HCT116 (cell line): ENCODE data around the gene CAPRIN2. TPM values are rescaled to one million over a fixed set of nuclear protein-coding genes. Genes with fewer than 3 reads are reported as not detected.

Experiments
- ATAC-seq: fragments of 200-7000 bp; cut with Tn5 transposase; 2 replicates; pipeline ENCODE4 v1.9.1; 2020; ENCODE audit warnings: mild to moderate bottlenecking, moderate library complexity
- BruUV-seq: library from RNA; stranded (reverse); fragments of 400-500 nt; replicated peaks from 2 replicates; lab custom pipeline; 2021; lab: Mats Ljungman, UMichigan
- CTCF ChIA-PET: fragments of 300-600 bp; sonication (Branson Sonifier 250); formaldehyde crosslinking; loops from one replicate; lab custom pipeline; 2021; ENCODE audit warnings: antibody characterized with exemption; lab: Charles Lee
- POLR2A ChIA-PET: fragments of 300-600, 350-600 bp; sonication (Branson Sonifier 250); formaldehyde crosslinking; loops from one replicate; lab custom pipeline; 2021; ENCODE audit warnings: antibody characterized with exemption; lab: Charles Lee
- RAD21 ChIA-PET, 2 experiments: fragments of 300-600 bp; sonication (Branson Sonifier 250); formaldehyde crosslinking; loops; one replicate each; lab custom pipeline; 2023; ENCODE audit warnings: low total read pairs in 2 of 2; ENCODE audit not compliant: uncharacterized antibody in 2 of 2, unreplicated experiment in 2 of 2, low non-redundant PET in 1 of 2; lab: Charles Lee
- DNase-seq: peaks from one replicate; pipeline ENCODE4 v3.0.0-alpha.2; 2010; ENCODE audit warnings: low read depth, low spot score
- H2AFZ ChIP-seq: fragments of 200-600 bp; shearing (Covaris generic), sonication (generic); 2 replicates; pipeline ENCODE4 v1.6.1; 2017; ENCODE audit warnings: low read depth, mixed run types, mixed read lengths, antibody characterized with exemption, low read length; ENCODE audit not compliant: poor library complexity, severe bottlenecking
- H3K27ac ChIP-seq: 2 replicates; pipeline ENCODE4 v1.5.1; 2012; ENCODE audit warnings: low read depth, low read length
- H3K27me3 ChIP-seq: fragments of 200-600 bp; sonication (generic); 2 replicates; pipeline ENCODE4 v1.6.1; 2016; ENCODE audit warnings: mixed run types, low read length, mixed read lengths; ENCODE audit not compliant: insufficient read depth
- H3K36me3 ChIP-seq, 2 experiments: fragments of 200-500 bp in 1 of 2; fragments of 200-600 bp in 1 of 2; sonication (Bioruptor generic) in 1 of 2; sonication (generic) in 1 of 2; 2 replicates each; pipeline versions ENCODE4 v1.5.1 to v1.6.1; 2014 to 2016; ENCODE audit warnings: low read length in 2 of 2, inconsistent platforms in 1 of 2, mixed read lengths in 1 of 2, mixed run types in 1 of 2; ENCODE audit not compliant: insufficient read depth in 2 of 2, control insufficient read depth in 1 of 2
- H3K4me1 ChIP-seq, 2 experiments: fragments of 200-600 bp in 1 of 2; sonication (generic) in 1 of 2; 2 replicates each; pipeline versions ENCODE4 v1.5.1 to v1.6.1; 2012 to 2017; ENCODE audit warnings: low read length in 2 of 2, inconsistent platforms in 1 of 2, mild to moderate bottlenecking in 1 of 2, mixed read lengths in 1 of 2, mixed run types in 1 of 2, moderate library complexity in 1 of 2; ENCODE audit not compliant: insufficient read depth in 2 of 2, control insufficient read depth in 1 of 2
- H3K4me2 ChIP-seq: fragments of 200-600 bp; sonication (generic); 2 replicates; pipeline ENCODE4 v1.6.1; 2017; ENCODE audit warnings: mixed run types, low read length, mixed read lengths
- H3K4me3 ChIP-seq, 2 experiments: fragments of 200-600 bp in 1 of 2; sonication (generic) in 1 of 2; replicated peaks in 1 of 2; 2 replicates each; pipeline ENCODE4 v1.5.1; 2011 to 2016; ENCODE audit warnings: low read length in 2 of 2, control low read depth in 1 of 2, low read depth in 1 of 2, mild to moderate bottlenecking in 1 of 2, mixed read lengths in 1 of 2, mixed run types in 1 of 2
- H3K79me2 ChIP-seq: fragments of 200-600 bp; sonication (generic); 2 replicates; pipeline ENCODE4 v1.6.1; 2017; ENCODE audit warnings: mild to moderate bottlenecking, mixed run types, low read length, moderate library complexity, mixed read lengths; ENCODE audit not compliant: insufficient read depth
- H3K9ac ChIP-seq: fragments of 200-600 bp; sonication (generic); 2 replicates; pipeline ENCODE4 v1.6.1; 2016; ENCODE audit warnings: low read length, mixed read lengths
- H3K9me2 ChIP-seq: fragments of 200-600 bp; sonication (generic), shearing (Covaris generic); 2 replicates; pipeline ENCODE4 v1.6.1; 2017; ENCODE audit warnings: mixed run types, mild to moderate bottlenecking, moderate library complexity; ENCODE audit not compliant: insufficient read depth
- H3K9me3 ChIP-seq, 2 experiments: fragments of 200-500 bp in 1 of 2; fragments of 200-600 bp in 1 of 2; sonication (Bioruptor generic) in 1 of 2; sonication (generic) in 1 of 2; 2 replicates each; pipeline ENCODE4 v1.6.1; 2014 to 2017; ENCODE audit warnings: low read length in 2 of 2, mixed read lengths in 2 of 2, inconsistent platforms in 1 of 2, low read depth in 1 of 2, mild to moderate bottlenecking in 1 of 2, mixed run types in 1 of 2, moderate library complexity in 1 of 2; ENCODE audit not compliant: control insufficient read depth in 1 of 2, insufficient read depth in 1 of 2
- H4K20me1 ChIP-seq: fragments of 200-600 bp; sonication (generic), shearing (Covaris generic); 2 replicates; pipeline ENCODE4 v1.6.1; 2017; ENCODE audit warnings: mixed run types, mild to moderate bottlenecking, moderate library complexity; ENCODE audit not compliant: insufficient read depth
- ATF3 ChIP-seq: IDR thresholded peaks from 2 replicates; pipeline ENCODE4 v1.6.1; 2012
- CBX3 ChIP-seq: IDR thresholded peaks from 2 replicates; pipeline ENCODE4 v1.6.1; 2012; ENCODE audit warnings: low read depth
- CEBPB ChIP-seq: IDR thresholded peaks from 2 replicates; pipeline ENCODE4 v1.6.1; 2012; ENCODE audit warnings: low read depth
- EGR1 ChIP-seq: IDR thresholded peaks from 2 replicates; pipeline ENCODE4 v1.6.1; 2012; ENCODE audit warnings: low read depth
- ELF1 ChIP-seq: IDR thresholded peaks from 2 replicates; pipeline ENCODE4 v1.6.1; 2012; ENCODE audit warnings: low read depth, borderline replicate concordance
- EZH2 ChIP-seq: fragments of 200-600 bp; sonication (generic); IDR thresholded peaks from 2 replicates; pipeline ENCODE4 v1.6.1; 2017; ENCODE audit warnings: antibody characterized with exemption, mixed run types
- FOSL1 ChIP-seq: IDR thresholded peaks from 2 replicates; pipeline ENCODE4 v1.6.1; 2012; ENCODE audit warnings: low read depth
- JUND ChIP-seq: IDR thresholded peaks from 2 replicates; pipeline ENCODE4 v1.6.1; 2012
- POLR2A ChIP-seq: IDR thresholded peaks from 2 replicates; pipeline ENCODE4 v1.7.0; 2011; ENCODE audit warnings: borderline replicate concordance; ENCODE audit not compliant: insufficient read depth, insufficient read length; ENCODE audit errors: extremely low read depth
- POLR2AphosphoS5 ChIP-seq: IDR thresholded peaks from 2 replicates; pipeline ENCODE4 v1.6.1; 2011; ENCODE audit warnings: mild to moderate bottlenecking, low read depth, low read length, moderate library complexity
- TCF7L2 ChIP-seq: IDR thresholded peaks from 2 replicates; pipeline ENCODE4 v1.7.0; 2011; ENCODE audit warnings: borderline replicate concordance, inconsistent platforms; ENCODE audit not compliant: insufficient read depth, insufficient read length; ENCODE audit errors: extremely low read depth
- YY1 ChIP-seq: IDR thresholded peaks from 2 replicates; pipeline ENCODE4 v1.6.1; 2011; ENCODE audit warnings: low read length, low read depth, moderate library complexity, mild to moderate bottlenecking; ENCODE audit not compliant: insufficient replicate concordance; ENCODE audit errors: extremely low read depth
- ZNF274 ChIP-seq: fragments of 200-500 bp; sonication (Bioruptor generic); IDR thresholded peaks from 2 replicates; pipeline ENCODE4 v1.6.1; 2014; ENCODE audit warnings: mild to moderate bottlenecking, low read depth, low read length, inconsistent platforms
- intact Hi-C: fragments of 100-400 bp; cut with micrococcal nuclease; formaldehyde crosslinking; loops from 2 replicates; pipeline ENCODE4 v1.10.0; 2022
- total RNA-seq: library from RNA; stranded (reverse); gene quantifications from one replicate; pipeline ENCODE4 v1.2.1, GENCODE V29; 2021; ENCODE audit not compliant: unreplicated experiment
- TF ChIP-seq, protein P1 (sequence below): IDR thresholded peaks from 2 replicates; pipeline ENCODE4 v1.6.1; 2012
- TF ChIP-seq, protein P2 (sequence below): IDR thresholded peaks from 2 replicates; pipeline ENCODE4 v1.6.1; 2011; ENCODE audit warnings: mild to moderate bottlenecking, low read length, moderate library complexity; ENCODE audit not compliant: insufficient replicate concordance; ENCODE audit errors: extremely low read depth

CAPRIN2 gene
- total RNA-seq, 1 experiment from 2014 or later = 30.8 TPM

DNA sequence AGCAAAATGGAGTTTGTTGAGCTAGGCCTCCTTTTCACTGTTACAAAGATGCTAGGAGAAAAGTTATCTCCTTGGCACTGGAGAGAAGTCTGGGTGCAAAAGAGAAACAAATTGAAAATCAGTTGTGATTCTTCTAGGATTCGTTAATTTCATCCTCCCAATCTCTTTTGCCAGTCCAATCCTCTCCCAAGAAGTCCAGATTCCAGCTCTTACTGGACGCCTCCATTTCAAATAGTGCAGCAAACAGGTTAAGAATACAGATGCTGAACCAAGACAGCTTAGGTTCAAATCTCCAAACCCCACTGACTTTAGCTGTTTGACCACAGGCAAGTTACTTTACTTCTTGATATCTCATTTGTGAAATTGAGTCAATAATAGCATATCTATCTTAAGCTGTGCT, 34.0 kb upstream of the CAPRIN2 start:
- Histone ChIP-seq H3K4me1 (peaks cover 17 to 27% of the 10 kb centered on the region in 2 experiments), H3K4me3 (no peak overlapping the region), H2AFZ (no peak overlapping the region), H3K9me3 (no peaks in the 10 kb centered on the region), H3K4me2 (no peak overlapping the region), H3K27me3 (no peaks in the 10 kb centered on the region), H3K27ac (no peak overlapping the region), H3K9me2 (no peaks in the 10 kb centered on the region), H3K36me3 (no peaks in the 10 kb centered on the region), H4K20me1 (no peaks in the 10 kb centered on the region), H3K79me2 (no peaks in the 10 kb centered on the region), H3K9ac (no peak overlapping the region)
- CTCF ChIA-PET = no interaction called here
- no peak for TF ChIP-seq ZNF274
- TF ChIP-seq CEBPB = no peak
- TF ChIP-seq FOSL1 = no peak
- TF ChIP-seq EGR1 = no peak
- TF ChIP-seq, protein P1, sequence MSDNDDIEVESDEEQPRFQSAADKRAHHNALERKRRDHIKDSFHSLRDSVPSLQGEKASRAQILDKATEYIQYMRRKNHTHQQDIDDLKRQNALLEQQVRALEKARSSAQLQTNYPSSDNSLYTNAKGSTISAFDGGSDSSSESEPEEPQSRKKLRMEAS = no peak
- TF ChIP-seq JUND = no peak
- TF ChIP-seq EZH2 = no peak
- intact Hi-C loops = no loop called here
- ATAC-seq = no peak
- no TSS peak for BruUV-seq
- POLR2A ChIA-PET = interaction anchor here (1.3 kb wide), 1 partner anchor 8 kb away, joined by 3 read pairs; no protein-coding TSS in a partner anchor
- no peak for DNase-seq
- RAD21 ChIA-PET = interaction anchor here in 1 of 2 experiments (0.6 kb wide), 1 partner anchor 749 kb away, joined by 3 read pairs; no protein-coding TSS in a partner anchor

DNA sequence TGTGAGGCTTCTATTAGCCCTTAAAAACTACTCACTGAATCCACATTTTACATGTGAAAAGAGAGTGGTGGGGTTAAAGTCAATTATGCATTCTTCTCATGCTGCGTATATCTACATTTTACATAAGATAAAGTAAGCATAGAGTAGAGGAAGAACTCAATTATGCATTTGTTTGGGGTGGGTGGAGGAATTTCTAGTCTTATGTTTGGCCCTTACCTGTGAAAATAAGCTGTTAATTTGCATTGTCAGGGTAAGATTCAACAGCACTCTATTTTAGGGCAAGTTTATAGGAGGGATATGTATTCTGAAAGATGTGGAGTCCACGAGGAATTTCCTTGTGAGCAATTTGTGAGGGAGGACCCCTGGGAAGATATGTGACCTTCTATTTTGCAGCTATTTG, 30.9 kb upstream of the CAPRIN2 start:
- Histone ChIP-seq H3K4me3 (no peak overlapping the region), H3K27me3 (no peaks in the 10 kb centered on the region), H2AFZ (no peak overlapping the region), H3K9me3 (no peaks in the 10 kb centered on the region), H3K36me3 (no peaks in the 10 kb centered on the region), H3K79me2 (no peaks in the 10 kb centered on the region), H3K9me2 (no peaks in the 10 kb centered on the region), H3K4me1 (no peaks in the 10 kb centered on the region), H4K20me1 (no peaks in the 10 kb centered on the region), H3K4me2 (no peak overlapping the region), H3K9ac (no peak overlapping the region), H3K27ac (no peak overlapping the region)
- BruUV-seq = no TSS peak
- ChIA-PET CTCF (no interaction called here), RAD21 (no interaction called here), POLR2A (no interaction called here)
- ATAC-seq (no peak), DNase-seq (no peak)
- intact Hi-C loops = no loop called here
- no peak for TF ChIP-seq ZNF274
- TF ChIP-seq, protein P1 = no peak
- no peak for TF ChIP-seq FOSL1
- no peak for TF ChIP-seq POLR2AphosphoS5
- no peak for TF ChIP-seq TCF7L2
- no peak for TF ChIP-seq EZH2
- TF ChIP-seq ELF1 = no peak
- no peak for TF ChIP-seq YY1
- TF ChIP-seq JUND = no peak
- TF ChIP-seq, protein P2, sequence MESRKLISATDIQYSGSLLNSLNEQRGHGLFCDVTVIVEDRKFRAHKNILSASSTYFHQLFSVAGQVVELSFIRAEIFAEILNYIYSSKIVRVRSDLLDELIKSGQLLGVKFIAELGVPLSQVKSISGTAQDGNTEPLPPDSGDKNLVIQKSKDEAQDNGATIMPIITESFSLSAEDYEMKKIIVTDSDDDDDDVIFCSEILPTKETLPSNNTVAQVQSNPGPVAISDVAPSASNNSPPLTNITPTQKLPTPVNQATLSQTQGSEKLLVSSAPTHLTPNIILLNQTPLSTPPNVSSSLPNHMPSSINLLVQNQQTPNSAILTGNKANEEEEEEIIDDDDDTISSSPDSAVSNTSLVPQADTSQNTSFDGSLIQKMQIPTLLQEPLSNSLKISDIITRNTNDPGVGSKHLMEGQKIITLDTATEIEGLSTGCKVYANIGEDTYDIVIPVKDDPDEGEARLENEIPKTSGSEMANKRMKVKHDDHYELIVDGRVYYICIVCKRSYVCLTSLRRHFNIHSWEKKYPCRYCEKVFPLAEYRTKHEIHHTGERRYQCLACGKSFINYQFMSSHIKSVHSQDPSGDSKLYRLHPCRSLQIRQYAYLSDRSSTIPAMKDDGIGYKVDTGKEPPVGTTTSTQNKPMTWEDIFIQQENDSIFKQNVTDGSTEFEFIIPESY = no peak
- TF ChIP-seq CEBPB = no peak
- no peak for TF ChIP-seq ATF3
- TF ChIP-seq POLR2A = no peak
- TF ChIP-seq EGR1 = no peak
- TF ChIP-seq CBX3 = no peak
